Tongue (tissue), 2 donors: ENCODE measurements around the gene ARMCX5. TPM values are rescaled to one million over a fixed set of nuclear protein-coding genes. Genes with fewer than 3 reads are reported as not detected.
A peak's percentile ranks its signal among the peaks of the same experiment; 100 is the strongest.

Source experiments
- DNase-seq: peaks from one replicate; pipeline ENCODE4 v3.0.0-alpha.2; 2015
- total RNA-seq: library from RNA; depleted of rRNA; stranded (reverse); fragments of >200 nt; gene quantifications from one replicate; pipeline ENCODE4 v1.2.3, GENCODE V29; 2014

Gene ARMCX5
- total RNA-seq: 15.5 TPM

DNA sequence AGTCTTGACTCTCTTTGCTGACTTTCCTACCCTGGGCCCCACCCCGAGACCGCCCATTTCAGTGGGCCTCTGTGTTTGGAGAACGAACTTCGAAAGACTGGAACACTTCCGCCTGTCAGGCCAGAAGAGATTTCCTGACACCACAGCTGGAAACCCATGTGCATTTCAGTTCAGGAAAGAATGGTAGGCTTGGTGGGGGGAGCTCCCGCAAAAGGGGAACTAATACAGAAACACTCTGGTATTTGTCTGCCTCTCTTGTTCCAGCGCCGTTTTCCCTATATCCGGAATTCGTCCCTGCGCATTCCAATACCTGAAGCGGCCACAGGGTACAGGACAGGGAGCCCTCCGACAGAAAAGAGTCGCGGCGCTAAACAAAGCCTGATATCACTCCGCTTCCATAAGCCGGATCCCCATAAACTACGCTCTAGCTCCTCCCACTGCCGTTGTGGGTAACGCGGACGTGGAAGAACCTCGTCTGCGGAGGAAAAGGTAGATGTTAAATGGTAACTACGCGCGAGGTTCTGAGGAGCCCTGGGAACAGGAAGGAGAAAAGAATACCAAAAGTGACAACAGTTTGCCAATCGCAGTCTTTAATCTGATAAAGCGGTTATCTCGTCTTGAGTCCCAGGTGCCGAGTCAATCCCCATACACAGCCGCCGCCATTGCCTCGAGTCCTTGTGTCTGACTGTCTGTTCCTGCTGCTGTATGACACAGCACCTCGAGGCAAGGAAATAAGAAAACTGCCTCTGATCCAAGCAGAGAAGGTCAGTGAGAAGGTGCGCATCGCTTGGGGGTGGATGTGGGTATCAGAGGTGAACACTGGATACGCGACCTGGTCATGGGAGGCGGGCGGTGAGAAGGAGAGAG lies at the start of gene ARMCX5:
TSS of gene ARMCX5 (plus strand) at position 432 of the 867 bp plus-strand sequence. CDS start 2,627 bp downstream, outside the sequence.
- DNase-seq: peak; percentile 92

GRCh38 chrX:102558607-102559006 lies 40.7 kb upstream of the ARMCX5 start:
- DNase-seq: no peak

- DNase-seq: no peak
Measured at GRCh38 chrX:102560423-102561068, 38.8 kb upstream of the ARMCX5 start.

- no peak for DNase-seq
Measured at GRCh38 chrX:102580891-102581290, 18.4 kb upstream of the ARMCX5 start.

DNA sequence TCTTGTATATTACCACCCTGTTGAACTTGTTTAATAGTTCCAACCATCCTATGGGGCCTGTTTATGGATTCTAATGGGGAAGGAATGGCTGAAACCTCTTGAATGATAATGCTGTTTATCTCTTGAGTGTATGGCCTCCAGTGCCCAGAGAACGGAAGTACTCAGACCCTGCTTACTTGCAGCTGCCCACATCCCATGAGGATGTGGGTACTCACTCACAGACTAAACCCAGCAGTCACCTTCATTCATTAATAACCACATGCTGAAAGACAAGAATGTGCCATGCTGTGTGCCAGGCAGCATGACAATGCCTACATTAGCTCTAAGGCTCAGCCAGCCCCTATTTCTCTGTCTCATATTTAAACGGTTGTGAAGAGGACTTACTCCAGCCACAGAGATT lies 5.9 kb upstream of the ARMCX5 start:
- no peak for DNase-seq

DNA sequence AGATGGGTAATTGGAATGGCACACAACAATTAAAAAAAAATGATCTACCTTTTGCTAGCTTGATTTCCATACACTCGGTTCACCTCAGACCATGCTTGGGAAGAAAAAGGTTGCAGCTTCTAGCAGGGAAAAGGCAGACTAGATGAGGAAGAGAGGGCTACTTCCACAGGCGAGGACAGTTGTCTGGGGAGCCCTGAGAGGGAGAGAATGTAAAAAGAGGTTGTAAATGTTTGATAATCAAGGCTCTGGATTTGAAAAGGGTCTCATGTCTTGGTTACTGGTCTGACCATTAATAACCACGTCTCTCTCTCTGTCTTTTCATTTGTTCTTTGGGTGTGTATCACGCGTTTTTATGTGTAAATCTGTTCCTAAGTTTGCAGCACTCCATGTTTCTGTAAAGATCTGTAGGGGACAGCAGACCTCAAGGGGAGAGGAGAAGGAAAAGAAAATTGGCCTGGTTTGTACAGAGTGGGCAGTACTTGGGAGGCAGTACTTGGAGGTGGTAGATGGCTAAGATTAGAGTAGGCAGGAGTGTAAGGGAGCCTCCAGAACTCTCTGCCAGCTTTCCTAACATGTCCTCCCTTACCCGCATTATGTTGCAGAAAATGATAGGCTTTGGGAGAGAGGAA lies 750 bp downstream of the ARMCX5 start:
- peak; percentile 20 for DNase-seq

GRCh38 chrX:102604327-102604726 lies 5.0 kb downstream of the ARMCX5 start:
- DNase-seq: peak; percentile 21

- no peak for DNase-seq
Measured at GRCh38 chrX:102606115-102606514, 6.8 kb downstream of the ARMCX5 start.

DNA sequence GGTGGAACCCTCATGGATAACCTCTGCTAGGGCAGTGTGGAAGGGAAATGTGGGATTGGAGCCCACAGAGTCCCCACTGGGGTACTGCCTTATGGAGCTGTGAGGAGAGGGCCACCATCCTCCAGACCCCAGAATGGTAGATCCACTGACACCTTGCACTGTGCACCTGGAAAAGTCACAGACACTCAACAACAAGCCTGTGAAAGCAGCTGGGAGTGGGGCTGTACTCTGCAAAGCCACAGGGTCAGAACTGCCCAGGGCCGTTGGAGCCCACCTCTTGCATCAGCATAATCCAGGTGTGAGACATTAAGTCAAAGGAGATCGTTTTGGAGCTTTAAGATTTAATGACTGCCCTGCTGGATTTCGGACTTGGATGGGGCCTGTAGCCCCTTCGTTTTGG lies 11.6 kb downstream of the ARMCX5 start:
- no peak for DNase-seq

DNA sequence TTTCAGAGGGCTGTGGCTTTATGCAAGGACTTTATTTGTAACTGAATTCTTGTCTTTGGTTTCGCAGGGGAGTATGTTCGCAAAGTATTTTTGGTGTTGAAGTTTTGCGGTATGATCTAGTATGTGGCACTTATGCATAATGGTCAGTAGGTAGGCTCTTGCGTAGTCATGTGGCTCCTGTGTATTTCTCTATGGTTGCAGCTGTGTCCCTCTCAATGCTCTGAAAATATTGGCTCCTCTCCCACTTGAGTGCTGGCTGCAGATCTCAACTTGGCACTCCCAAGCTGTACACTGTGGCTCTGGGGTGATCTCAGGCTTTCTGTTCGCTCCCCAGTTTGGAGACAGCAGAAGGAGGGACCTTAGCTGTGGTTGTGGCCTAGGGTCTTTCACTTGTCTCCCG lies 24.8 kb downstream of the ARMCX5 start:
- DNase-seq: no peak

DNA sequence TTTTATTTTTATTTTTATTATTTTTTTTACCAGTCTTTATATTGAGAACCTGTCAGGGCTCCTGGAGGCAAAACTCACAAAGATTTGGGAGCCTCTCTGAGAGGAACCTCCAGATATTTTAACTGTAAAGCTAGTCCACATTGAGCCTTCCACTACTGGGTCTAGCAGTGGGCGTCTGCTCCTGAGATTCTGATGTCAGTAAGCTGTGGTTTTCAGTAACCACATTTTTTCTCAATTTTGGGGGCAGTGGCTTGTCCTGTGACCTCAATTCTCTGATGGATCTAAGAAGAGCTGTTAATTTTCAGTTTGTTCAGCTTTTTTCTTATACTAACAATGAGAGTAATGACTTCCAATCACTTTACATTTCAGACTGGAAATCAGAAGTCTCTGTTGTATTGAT lies 28.3 kb downstream of the ARMCX5 start:
- no peak for DNase-seq

GRCh38 chrX:102637561-102637960 lies 38.2 kb downstream of the ARMCX5 start:
- DNase-seq: no peak

- no peak for DNase-seq
Measured at GRCh38 chrX:102650903-102651241, 51.6 kb downstream of the ARMCX5 start.

DNA sequence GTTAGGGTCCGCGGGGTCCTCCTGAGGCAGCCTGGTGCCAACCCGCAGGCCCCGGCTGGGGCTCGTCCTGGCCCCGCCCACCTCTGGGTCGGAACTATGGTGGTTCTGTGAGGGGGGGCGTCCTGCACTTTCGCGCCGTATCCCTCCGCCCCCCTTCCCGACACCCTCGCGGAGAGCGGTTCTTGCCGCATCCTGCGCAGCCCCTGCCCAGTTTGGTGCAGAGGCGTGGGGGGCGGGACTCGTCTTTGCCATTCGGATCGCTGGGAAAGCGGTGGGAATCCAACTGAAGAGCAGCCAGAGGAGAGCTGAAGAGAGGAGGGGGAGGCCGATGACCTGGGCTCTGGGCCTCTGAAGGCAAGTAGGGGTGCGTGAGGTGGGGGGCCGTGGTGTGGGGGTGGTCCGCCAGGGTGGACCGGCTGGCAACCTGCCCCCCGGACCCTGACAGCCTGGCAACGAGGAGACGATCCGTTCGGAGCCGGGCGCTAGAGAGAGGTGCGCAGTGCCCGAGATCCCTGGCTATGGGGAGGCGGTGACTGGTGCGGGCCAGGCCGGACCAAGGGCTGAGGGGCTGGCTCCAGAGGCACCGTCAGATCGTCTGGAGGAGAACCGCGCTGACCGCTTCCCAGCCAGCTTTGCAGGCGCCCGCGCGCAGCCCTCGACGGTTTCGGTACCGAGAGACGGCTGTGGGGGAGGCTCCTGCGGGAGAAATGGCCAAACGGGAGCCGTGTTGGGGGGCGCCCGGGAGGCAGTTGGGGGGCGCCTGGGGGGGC lies 52.1 kb downstream of the ARMCX5 start, which contains the start of gene GPRASP1:
TSS of gene GPRASP1 (plus strand) at position 242 of the 770 bp plus-strand sequence. CDS start 2,431 bp downstream, outside the sequence.
- DNase-seq: peak; percentile 83

DNA sequence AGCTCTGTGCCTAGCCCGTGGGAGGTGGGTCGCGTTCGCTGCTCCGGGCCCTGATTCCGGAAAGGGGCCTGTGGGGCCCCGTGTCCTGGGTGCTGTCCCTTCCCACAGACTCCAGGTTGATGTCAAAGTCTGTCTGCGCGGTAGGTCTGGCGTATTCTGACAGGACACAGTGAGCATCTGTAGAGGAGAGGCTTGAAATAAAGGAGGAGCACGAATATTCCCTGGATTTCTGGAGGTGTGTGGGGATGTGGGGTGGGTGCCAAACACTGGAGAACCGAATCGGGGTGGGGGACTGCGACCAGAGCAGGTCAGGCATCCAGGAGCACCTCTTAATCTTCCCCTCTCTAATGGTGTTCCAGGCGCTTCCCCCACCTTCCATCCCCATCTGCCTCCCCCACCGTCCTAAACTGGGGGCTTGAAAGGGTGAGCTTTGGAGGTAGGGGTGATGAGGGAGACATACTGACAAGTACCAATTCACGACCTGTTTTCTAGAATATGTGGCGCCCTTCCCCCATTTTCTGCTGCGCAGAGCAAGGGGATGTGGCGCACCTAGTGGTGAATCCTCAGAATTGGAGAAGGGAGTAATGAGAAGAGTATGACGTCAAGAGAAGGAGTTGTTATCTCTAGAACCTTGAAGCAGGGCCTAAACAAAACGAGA lies 52.8 kb downstream of the ARMCX5 start:
- peak; percentile 78 for DNase-seq

Other genes starting within 250 kb of the ARMCX5 start
- gene NXF2B, start 159.5 kb upstream of the ARMCX5 start, total RNA-seq: not detected
- not detected for gene TCP11X2, start 127.7 kb upstream of the ARMCX5 start, total RNA-seq
- gene TMSB15A, start 82.8 kb upstream of the ARMCX5 start, total RNA-seq: 8.9 TPM
- gene GPRASP1, start 52.0 kb downstream of the ARMCX5 start, total RNA-seq: 14.4 TPM
- gene GPRASP2, start 112.9 kb downstream of the ARMCX5 start, total RNA-seq: 48.4 TPM
- gene GPRASP3, start 121.2 kb downstream of the ARMCX5 start, total RNA-seq: 9.3 TPM